ENCODE results near the gene FAM3B. TPM values are rescaled to one million over a fixed set of nuclear protein-coding genes. Genes with fewer than 3 reads are reported as not detected.

FAM3B gene, protein sequence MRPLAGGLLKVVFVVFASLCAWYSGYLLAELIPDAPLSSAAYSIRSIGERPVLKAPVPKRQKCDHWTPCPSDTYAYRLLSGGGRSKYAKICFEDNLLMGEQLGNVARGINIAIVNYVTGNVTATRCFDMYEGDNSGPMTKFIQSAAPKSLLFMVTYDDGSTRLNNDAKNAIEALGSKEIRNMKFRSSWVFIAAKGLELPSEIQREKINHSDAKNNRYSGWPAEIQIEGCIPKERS
- polyA plus RNA-seq (2013, experiment 1 of 4): not detected
- polyA plus RNA-seq (2013, experiment 2 of 4): not detected
- not detected for polyA plus RNA-seq (2013, experiment 3 of 4)
- not detected for polyA plus RNA-seq (2013, experiment 4 of 4)

DNA sequence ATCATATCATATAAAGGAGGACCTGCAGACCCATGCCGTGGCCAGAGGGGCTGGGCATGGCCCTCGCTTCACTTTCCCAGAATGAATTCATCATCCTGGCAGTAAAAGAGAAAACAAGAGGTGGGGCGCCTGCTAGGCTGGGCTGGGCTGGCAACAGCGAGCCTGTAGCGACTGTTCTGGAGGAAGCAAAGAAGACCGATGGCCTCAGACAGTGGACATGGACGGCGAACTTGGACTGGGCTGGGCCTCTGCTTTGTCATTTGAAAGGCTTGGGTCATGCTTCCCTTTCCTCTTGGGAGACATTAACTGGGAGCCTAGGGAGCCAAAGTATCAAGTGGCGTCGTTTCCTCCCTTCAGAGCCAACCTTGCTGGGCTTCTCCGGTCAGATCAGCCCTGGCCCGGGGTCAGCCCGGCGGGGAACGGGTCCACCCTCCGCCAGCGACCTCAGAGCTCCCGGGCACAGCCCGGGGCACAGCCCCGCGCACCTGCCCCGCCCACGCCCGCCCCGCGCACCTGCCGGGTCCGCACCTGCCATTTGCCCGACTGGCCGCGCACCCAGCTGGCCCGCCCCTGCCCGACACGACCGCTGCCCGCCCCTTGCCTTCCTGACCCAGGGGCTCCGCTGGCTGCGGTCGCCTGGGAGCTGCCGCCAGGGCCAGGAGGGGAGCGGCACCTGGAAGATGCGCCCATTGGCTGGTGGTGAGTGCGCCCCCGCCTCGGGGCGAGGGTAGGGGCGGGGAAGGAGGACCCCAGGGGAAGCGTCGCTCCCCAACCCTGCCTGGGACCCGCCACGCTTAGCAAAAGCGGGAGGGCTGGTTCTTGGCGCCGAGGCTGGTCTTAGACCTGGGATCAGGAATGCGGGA lies at the start of gene FAM3B:
Gene FAM3B (plus strand): TSS at position 602 of the 863 bp plus-strand sequence. CDS start 79 bp downstream, at position 681.
- H3K4me1 ChIP-seq (ENCODE audit: control insufficient read depth, insufficient read depth, low read length): no peaks in the 10 kb centered on the region
- no peaks in the 10 kb centered on the region for H3K36me3 ChIP-seq (ENCODE audit: control insufficient read depth, insufficient read depth, low read length)
- WGBS, 2 experiments: 9% methylated on average over 55 of the region's 55 CpGs
- H3K27ac ChIP-seq (ENCODE audit: insufficient read depth, low read depth, low read length, poor library complexity, severe bottlenecking): no peak within 1 kb of the TSS
- H3K9me3 ChIP-seq (ENCODE audit: control insufficient read depth, low read length): no peaks in the 10 kb centered on the region
- H3K27me3 ChIP-seq (ENCODE audit: control insufficient read depth, insufficient read depth, low read length, poor library complexity, severe bottlenecking): peaks cover 36% of the 10 kb centered on the region
- H3K4me3 ChIP-seq (ENCODE audit: insufficient read depth, low read depth, low read length): peak within 1 kb of the TSS; percentile 41

DNA sequence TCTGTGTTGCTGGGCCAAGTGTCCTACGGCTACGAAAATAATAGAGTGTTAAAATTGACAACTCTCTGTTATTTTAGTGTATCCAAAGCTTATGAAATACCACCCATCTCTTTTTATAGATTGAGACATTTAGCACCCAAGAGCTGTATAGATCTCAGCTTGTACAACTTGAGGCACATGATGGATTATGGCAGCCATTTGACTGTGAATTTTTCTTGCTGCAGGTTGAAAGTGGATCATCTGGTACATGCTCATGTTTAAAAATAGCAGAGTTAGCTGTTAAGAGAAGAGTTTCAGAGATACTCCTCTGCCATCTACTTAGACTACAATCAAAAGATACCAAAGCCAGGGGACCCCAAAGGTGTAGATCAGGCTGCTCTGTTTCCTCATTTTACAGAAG lies 49.3 kb upstream of the FAM3B start:
- Histone ChIP-seq H3K36me3 (ENCODE audit: control insufficient read depth, insufficient read depth, low read length) (no peaks in the 10 kb centered on the region), H3K4me3 (ENCODE audit: insufficient read depth, low read depth, low read length) (no peak overlapping the region), H3K27me3 (ENCODE audit: control insufficient read depth, insufficient read depth, low read length, poor library complexity, severe bottlenecking) (no peaks in the 10 kb centered on the region), H3K27ac (ENCODE audit: insufficient read depth, low read depth, low read length, poor library complexity, severe bottlenecking) (no peak overlapping the region), H3K4me1 (ENCODE audit: control insufficient read depth, insufficient read depth, low read length) (no peaks in the 10 kb centered on the region), H3K9me3 (ENCODE audit: control insufficient read depth, low read length) (no peaks in the 10 kb centered on the region)
- 92 to 100% methylated on average over 2 of the region's 2 CpGs for WGBS, 2 experiments

DNA sequence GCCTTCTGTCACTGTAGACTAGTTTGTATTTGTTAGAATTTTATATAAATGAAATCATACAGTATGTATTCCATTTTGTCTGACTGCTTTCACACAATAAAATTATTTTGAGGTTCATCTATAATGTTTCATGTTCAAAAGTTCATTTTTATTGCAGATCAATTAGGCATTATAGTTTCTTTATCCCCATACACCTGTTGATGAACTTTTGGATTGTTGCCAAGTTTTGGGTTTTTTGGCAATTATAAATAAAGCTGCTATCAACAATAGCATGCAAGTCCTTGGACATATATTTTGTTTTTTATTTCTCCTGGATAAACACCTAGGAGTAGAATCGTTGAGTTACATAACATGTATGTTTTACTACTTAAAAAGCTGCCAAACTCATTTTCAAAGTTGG lies 47.1 kb upstream of the FAM3B start:
- Histone ChIP-seq H3K27ac (ENCODE audit: insufficient read depth, low read depth, low read length, poor library complexity, severe bottlenecking) (no peak overlapping the region), H3K4me1 (ENCODE audit: control insufficient read depth, insufficient read depth, low read length) (no peaks in the 10 kb centered on the region), H3K27me3 (ENCODE audit: control insufficient read depth, insufficient read depth, low read length, poor library complexity, severe bottlenecking) (no peaks in the 10 kb centered on the region), H3K36me3 (ENCODE audit: control insufficient read depth, insufficient read depth, low read length) (no peaks in the 10 kb centered on the region), H3K4me3 (ENCODE audit: insufficient read depth, low read depth, low read length) (no peak overlapping the region), H3K9me3 (ENCODE audit: control insufficient read depth, low read length) (no peaks in the 10 kb centered on the region)
- WGBS, 2 experiments: 94% methylated on average over 1 of the region's 1 CpG; no CpG with 5 or more reads in 1 of the 2 experiments

DNA sequence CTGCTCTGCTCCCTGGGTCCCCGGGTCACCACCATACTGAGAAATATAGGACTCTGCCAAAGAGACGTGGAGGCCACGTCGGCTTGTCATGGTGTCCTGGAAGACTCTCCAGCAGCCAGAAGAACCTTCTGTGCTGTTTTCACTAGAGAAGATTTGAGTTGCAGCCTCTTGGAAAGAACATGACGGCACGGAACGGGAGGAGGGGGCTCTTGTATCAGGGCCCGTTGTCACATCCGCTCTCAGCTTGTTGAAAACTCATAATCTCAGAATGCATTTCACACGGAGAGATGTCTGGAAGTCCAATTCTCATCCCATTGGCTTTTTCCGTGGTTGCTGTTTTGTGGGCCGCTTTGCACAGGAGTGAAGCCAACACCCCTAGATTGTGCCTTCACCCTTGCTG lies 39.4 kb upstream of the FAM3B start:
- H3K27me3 ChIP-seq (ENCODE audit: control insufficient read depth, insufficient read depth, low read length, poor library complexity, severe bottlenecking): no peaks in the 10 kb centered on the region
- no peaks in the 10 kb centered on the region for H3K36me3 ChIP-seq (ENCODE audit: control insufficient read depth, insufficient read depth, low read length)
- H3K9me3 ChIP-seq (ENCODE audit: control insufficient read depth, low read length): no peaks in the 10 kb centered on the region
- 88% methylated on average over 12 of the region's 12 CpGs for WGBS, 2 experiments
- no peaks in the 10 kb centered on the region for H3K4me1 ChIP-seq (ENCODE audit: control insufficient read depth, insufficient read depth, low read length)
- H3K4me3 ChIP-seq (ENCODE audit: insufficient read depth, low read depth, low read length): no peak overlapping the region
- no peak overlapping the region for H3K27ac ChIP-seq (ENCODE audit: insufficient read depth, low read depth, low read length, poor library complexity, severe bottlenecking)

DNA sequence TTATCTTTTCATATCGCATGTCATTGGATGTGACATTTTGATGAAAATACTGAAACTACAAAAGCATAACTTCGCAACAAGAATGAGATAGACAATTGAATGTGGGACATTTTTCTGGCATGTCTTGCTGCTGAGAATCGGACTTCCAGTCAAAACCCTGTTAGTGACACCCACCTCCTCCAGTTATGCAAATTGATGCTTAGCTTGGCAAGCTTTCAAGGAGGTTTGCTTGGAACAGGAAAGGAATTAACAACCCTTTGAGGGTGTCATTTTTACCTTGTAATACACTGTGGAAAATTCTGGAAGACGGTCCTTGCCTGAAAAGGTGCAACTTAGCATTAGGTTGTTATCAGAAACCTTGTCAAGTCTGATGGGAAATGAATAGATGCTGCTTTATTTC lies 38.8 kb upstream of the FAM3B start:
- WGBS, 2 experiments: 84 to 89% methylated on average over 4 of the region's 4 CpGs
- Histone ChIP-seq H3K9me3 (ENCODE audit: control insufficient read depth, low read length) (no peaks in the 10 kb centered on the region), H3K36me3 (ENCODE audit: control insufficient read depth, insufficient read depth, low read length) (no peaks in the 10 kb centered on the region), H3K4me1 (ENCODE audit: control insufficient read depth, insufficient read depth, low read length) (no peaks in the 10 kb centered on the region), H3K27ac (ENCODE audit: insufficient read depth, low read depth, low read length, poor library complexity, severe bottlenecking) (no peak overlapping the region), H3K4me3 (ENCODE audit: insufficient read depth, low read depth, low read length) (no peak overlapping the region), H3K27me3 (ENCODE audit: control insufficient read depth, insufficient read depth, low read length, poor library complexity, severe bottlenecking) (peaks cover 5% of the 10 kb centered on the region)

DNA sequence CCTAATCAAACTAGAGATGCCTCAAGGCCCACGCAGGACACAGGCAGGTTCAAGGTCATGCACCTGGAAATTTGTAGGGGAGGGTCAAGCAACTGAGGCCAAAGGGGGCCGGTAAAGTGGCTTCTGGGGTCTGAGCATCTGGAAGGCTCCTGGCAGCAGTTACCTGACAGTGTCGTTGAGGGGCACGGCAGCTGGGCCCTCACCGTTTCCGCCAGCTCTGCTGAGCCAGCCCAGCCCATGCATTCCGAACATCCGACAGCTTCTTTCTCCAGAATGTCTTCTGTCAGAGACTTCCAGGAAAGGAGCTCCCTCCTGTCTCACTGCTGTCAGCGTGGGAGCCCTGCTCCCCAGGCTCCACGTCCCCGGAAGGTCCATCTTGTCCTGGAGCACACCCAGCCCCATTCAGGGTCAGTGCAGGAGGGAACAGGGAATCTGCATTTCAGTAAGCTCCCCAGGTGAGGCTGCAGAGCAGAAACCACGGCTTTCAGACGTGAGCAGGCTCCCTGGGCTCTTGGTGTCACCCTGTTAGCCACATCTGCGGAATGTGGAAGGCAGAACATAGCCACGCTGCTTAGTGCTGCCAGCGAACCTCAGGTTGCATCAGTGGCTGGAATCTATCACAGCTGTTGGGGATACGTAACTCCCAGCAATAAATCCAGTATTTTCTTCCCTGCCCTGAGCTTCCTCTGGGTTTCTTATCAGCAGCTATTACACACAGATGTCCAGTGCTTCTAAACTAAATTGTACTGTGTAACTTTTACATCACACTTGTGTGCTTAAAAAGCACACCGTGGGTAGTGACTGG lies 36.3 kb upstream of the FAM3B start:
- WGBS, 2 experiments: 89 to 90% methylated on average over 18 of the region's 18 CpGs
- peaks cover 5% of the 10 kb centered on the region for H3K27me3 ChIP-seq (ENCODE audit: control insufficient read depth, insufficient read depth, low read length, poor library complexity, severe bottlenecking)
- no peak overlapping the region for H3K27ac ChIP-seq (ENCODE audit: insufficient read depth, low read depth, low read length, poor library complexity, severe bottlenecking)
- no peak overlapping the region for H3K4me3 ChIP-seq (ENCODE audit: insufficient read depth, low read depth, low read length)
- no peaks in the 10 kb centered on the region for H3K9me3 ChIP-seq (ENCODE audit: control insufficient read depth, low read length)
- H3K4me1 ChIP-seq (ENCODE audit: control insufficient read depth, insufficient read depth, low read length): no peaks in the 10 kb centered on the region
- H3K36me3 ChIP-seq (ENCODE audit: control insufficient read depth, insufficient read depth, low read length): no peaks in the 10 kb centered on the region

DNA sequence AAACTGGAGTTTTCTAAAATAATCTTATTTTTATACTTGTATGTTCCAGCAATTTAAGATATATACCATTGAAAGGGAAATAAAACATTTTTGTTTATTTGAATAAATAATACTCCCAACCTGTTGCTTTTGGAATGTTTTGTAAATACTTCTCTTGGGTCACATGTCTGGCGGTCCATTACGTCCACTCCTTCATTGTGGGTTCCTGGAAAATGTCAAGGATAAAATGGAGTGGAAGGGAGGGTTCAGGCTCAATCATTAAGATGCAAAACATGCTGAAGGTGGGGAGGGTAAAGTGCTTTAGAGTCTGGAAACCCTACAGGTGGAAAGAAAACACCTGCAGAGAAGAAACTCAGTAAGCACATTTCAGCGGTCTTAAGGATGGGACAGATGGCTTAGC lies 34.2 kb upstream of the FAM3B start:
- no peak overlapping the region for H3K27ac ChIP-seq (ENCODE audit: insufficient read depth, low read depth, low read length, poor library complexity, severe bottlenecking)
- H3K9me3 ChIP-seq (ENCODE audit: control insufficient read depth, low read length): no peaks in the 10 kb centered on the region
- peaks cover 5% of the 10 kb centered on the region for H3K27me3 ChIP-seq (ENCODE audit: control insufficient read depth, insufficient read depth, low read length, poor library complexity, severe bottlenecking)
- H3K4me1 ChIP-seq (ENCODE audit: control insufficient read depth, insufficient read depth, low read length): no peaks in the 10 kb centered on the region
- WGBS, 2 experiments: 86 to 90% methylated on average over 3 of the region's 3 CpGs
- H3K36me3 ChIP-seq (ENCODE audit: control insufficient read depth, insufficient read depth, low read length): no peaks in the 10 kb centered on the region
- no peak overlapping the region for H3K4me3 ChIP-seq (ENCODE audit: insufficient read depth, low read depth, low read length)

DNA sequence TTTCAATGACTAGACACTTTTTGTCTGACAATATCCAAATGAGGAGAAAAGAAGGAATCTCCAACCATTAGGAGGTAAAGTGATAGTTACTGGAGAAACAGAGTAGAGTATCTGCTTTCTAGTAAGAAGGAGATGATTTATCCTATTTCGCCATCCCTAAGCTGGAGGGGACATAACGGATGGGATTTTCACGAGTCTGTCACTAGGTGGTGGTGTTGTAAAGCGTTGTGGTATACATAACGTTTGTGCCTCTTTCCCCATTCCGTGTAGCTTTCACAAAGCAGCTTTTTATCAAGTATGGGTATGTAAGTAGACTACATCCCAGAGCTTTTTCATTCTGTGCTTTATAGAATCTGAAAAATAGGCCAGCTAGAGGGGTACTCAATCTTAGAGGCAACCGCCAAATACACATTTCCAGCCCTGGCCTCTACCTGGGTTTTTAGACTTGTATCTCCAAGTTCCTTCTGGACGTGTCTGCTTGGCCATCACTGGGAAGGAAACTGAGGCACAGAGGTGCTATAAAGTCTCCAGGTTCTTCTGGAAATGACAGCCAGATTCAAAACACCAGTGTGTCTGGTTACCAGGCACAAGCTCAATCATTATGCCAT lies 33.3 kb upstream of the FAM3B start:
- no peaks in the 10 kb centered on the region for H3K36me3 ChIP-seq (ENCODE audit: control insufficient read depth, insufficient read depth, low read length)
- WGBS, 2 experiments: 23 to 29% methylated on average over 7 to 8 of the region's 8 CpGs
- peaks cover 5% of the 10 kb centered on the region for H3K27me3 ChIP-seq (ENCODE audit: control insufficient read depth, insufficient read depth, low read length, poor library complexity, severe bottlenecking)
- no peak overlapping the region for H3K27ac ChIP-seq (ENCODE audit: insufficient read depth, low read depth, low read length, poor library complexity, severe bottlenecking)
- H3K4me1 ChIP-seq (ENCODE audit: control insufficient read depth, insufficient read depth, low read length): no peaks in the 10 kb centered on the region
- H3K9me3 ChIP-seq (ENCODE audit: control insufficient read depth, low read length): no peaks in the 10 kb centered on the region
- H3K4me3 ChIP-seq (ENCODE audit: insufficient read depth, low read depth, low read length): no peak overlapping the region

DNA sequence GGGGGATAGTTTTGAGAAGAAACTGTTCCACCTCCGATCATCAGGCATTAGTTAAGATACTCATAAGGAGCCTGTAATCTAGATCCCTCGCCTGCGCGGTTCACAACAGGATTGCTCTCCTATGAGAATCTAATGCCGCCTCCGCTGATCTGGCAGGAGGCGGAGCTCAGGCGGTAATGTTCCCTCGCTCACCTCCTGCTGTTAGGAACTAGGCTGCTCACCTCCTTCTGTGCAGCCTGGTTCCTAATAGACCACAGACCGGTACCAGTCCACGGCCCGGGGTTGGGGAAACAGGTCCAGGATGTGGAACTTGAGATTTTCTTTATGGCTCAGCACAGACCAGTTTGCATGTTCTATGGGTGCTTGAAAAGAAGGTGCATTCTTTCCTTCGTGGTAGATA lies 27.2 kb upstream of the FAM3B start:
- H3K27ac ChIP-seq (ENCODE audit: insufficient read depth, low read depth, low read length, poor library complexity, severe bottlenecking): no peak overlapping the region
- WGBS, 2 experiments: 65 to 68% methylated on average over 12 to 13 of the region's 13 CpGs
- H3K9me3 ChIP-seq (ENCODE audit: control insufficient read depth, low read length): no peaks in the 10 kb centered on the region
- no peaks in the 10 kb centered on the region for H3K4me1 ChIP-seq (ENCODE audit: control insufficient read depth, insufficient read depth, low read length)
- no peaks in the 10 kb centered on the region for H3K36me3 ChIP-seq (ENCODE audit: control insufficient read depth, insufficient read depth, low read length)
- no peaks in the 10 kb centered on the region for H3K27me3 ChIP-seq (ENCODE audit: control insufficient read depth, insufficient read depth, low read length, poor library complexity, severe bottlenecking)
- no peak overlapping the region for H3K4me3 ChIP-seq (ENCODE audit: insufficient read depth, low read depth, low read length)
